ENCODE results near the gene TRABD. TPM values are rescaled to one million over a fixed set of nuclear protein-coding genes. Genes with fewer than 3 reads are reported as not detected.
A peak's percentile ranks its signal among the peaks of the same experiment; 100 is the strongest.

The TRABD gene
- polyA plus RNA-seq, 2 donors, result 47.4 to 54.5 TPM

DNA sequence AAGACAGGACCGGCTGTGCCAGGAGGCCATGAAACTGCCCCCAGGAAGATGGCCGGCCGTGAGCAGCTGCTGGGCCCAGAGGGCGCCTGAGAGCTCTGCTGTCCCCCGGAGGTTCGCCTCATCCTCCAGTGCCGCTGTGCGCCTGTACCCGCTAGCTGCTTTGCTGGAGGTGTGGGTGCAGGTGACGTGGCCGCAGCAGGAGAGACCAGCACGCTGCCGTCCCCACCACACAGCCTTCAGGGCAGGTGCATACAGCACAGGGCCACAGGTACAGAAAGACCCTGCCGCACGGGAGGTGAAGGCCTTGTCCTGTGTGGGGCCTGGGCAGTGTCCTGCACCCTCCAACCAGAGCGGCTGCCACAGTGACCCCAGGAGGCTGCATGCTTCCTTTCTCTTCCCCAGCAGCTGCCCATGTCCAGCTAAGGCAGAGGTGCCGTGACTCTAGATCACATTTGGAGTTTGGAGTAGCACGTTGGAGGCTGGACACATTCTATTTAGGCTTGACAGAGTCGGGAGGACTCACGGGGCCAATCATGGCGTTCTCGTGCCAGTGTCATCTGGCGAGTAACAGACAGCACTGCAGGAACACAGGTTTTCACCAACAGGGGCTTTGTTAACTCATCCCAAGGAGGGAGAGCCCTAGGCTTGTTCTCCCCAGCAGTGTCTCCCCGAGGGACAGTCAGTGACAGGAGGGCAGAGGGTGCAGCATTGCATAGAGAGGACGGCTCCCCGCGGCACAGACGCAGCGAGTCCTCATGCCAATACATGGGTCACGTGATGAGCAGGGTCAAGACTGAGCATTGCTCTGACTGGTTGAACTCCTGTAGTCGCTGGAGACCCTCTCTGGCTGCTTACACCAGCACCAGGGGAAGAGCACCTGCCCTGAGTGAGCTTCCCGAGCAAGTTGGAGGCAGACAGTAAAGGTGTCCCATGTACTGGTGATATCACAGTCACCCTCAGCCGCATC, 33.9 kb upstream of the TRABD start:
- Histone ChIP-seq H3K4me1 (ENCODE audit: control insufficient read depth in 2 of 2, insufficient read depth in 2 of 2, low read length in 1 of 2) (no peaks in the 10 kb centered on the region), H3K27ac (ENCODE audit: low read depth in 2 of 2, low read length in 1 of 2) (no peak overlapping the region), H3K27me3 (ENCODE audit: control insufficient read depth in 1 of 2, insufficient read depth in 2 of 2, low read length in 2 of 2) (no peaks in the 10 kb centered on the region), H3K4me3 (ENCODE audit: low read depth in 1 of 2, low read length in 2 of 2) (no peak overlapping the region), H3K9me3 (ENCODE audit: control insufficient read depth in 2 of 2, insufficient read depth in 1 of 2, low read depth in 1 of 2, low read length in 1 of 2) (no peaks in the 10 kb centered on the region), H3K36me3 (ENCODE audit: control insufficient read depth in 2 of 2, insufficient read depth in 2 of 2, low read length in 1 of 2) (no peaks in the 10 kb centered on the region)
- 84 to 85% methylated on average over 32 to 33 of the region's 33 CpGs for WGBS, 2 donors

DNA sequence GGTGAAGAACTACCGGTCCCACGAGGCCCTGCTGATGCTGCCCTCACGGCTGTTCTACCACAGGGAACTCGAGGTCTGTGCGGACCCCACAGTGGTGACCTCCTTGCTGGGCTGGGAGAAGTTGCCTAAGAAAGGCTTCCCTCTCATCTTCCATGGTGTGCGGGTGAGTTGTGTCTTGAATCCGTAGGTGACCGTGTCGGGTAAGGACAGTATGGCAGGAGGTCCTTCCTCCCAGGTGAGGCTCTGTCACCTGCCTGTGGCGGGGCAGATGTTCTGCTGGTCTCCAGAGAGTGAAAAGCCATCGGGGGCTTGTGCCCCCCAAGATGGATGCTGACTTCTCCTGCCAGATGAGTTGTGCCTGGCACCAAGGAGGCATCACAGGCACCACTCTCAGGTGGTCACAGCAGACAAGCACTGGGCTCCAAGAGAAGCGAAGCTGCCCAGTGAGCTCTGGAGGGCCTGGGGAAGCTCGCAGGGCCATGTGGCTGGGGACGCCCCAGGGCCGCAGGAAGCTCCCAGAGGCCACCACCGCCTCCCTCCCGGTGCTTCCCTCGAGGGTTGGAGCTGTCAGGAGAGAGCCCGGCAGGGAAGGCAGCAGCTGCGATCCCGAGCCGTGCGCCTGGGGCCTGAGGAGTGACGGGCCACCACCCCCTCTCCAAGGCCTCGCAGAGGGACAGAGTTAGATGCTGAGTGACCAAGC, 32.5 kb upstream of the TRABD start:
- WGBS, 2 donors, result 82 to 85% methylated on average over 25 of the region's 25 CpGs
- Histone ChIP-seq H3K4me1 (ENCODE audit: control insufficient read depth in 2 of 2, insufficient read depth in 2 of 2, low read length in 1 of 2) (no peaks in the 10 kb centered on the region), H3K4me3 (ENCODE audit: low read depth in 1 of 2, low read length in 2 of 2) (no peak overlapping the region), H3K36me3 (ENCODE audit: control insufficient read depth in 2 of 2, insufficient read depth in 2 of 2, low read length in 1 of 2) (no peaks in the 10 kb centered on the region), H3K27ac (ENCODE audit: low read depth in 2 of 2, low read length in 1 of 2) (no peak overlapping the region), H3K27me3 (ENCODE audit: control insufficient read depth in 1 of 2, insufficient read depth in 2 of 2, low read length in 2 of 2) (no peaks in the 10 kb centered on the region), H3K9me3 (ENCODE audit: control insufficient read depth in 2 of 2, insufficient read depth in 1 of 2, low read depth in 1 of 2, low read length in 1 of 2) (no peaks in the 10 kb centered on the region)

DNA sequence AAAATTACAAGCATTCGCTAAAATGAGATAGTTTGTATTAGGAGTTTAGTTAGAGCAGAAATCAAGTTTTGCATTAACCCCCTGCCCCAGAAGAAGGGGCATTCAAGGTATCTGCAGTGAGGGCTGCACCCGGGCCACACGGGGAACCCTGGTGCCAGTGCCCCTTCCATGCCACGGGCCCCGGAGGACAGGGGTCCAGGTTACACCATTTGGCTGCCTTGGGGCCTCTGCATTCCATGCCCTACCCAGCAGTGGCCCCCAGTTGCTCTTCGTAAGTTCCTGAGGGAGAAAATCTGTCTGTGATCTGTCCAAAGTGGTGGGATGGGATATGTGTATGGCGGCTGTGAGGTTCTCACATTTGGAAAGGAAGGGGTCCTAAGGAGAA, 32.0 kb upstream of the TRABD start:
- H3K4me3 ChIP-seq (ENCODE audit: low read depth in 1 of 2, low read length in 2 of 2), result no peak overlapping the region
- no peaks in the 10 kb centered on the region for H3K4me1 ChIP-seq (ENCODE audit: control insufficient read depth in 2 of 2, insufficient read depth in 2 of 2, low read length in 1 of 2)
- no peaks in the 10 kb centered on the region for H3K27me3 ChIP-seq (ENCODE audit: control insufficient read depth in 1 of 2, insufficient read depth in 2 of 2, low read length in 2 of 2)
- H3K27ac ChIP-seq (ENCODE audit: low read depth in 2 of 2, low read length in 1 of 2), result no peak overlapping the region
- no peaks in the 10 kb centered on the region for H3K36me3 ChIP-seq (ENCODE audit: control insufficient read depth in 2 of 2, insufficient read depth in 2 of 2, low read length in 1 of 2)
- H3K9me3 ChIP-seq (ENCODE audit: control insufficient read depth in 2 of 2, insufficient read depth in 1 of 2, low read depth in 1 of 2, low read length in 1 of 2), result no peaks in the 10 kb centered on the region
- WGBS, 2 donors, result 88 to 90% methylated on average over 7 of the region's 7 CpGs

DNA sequence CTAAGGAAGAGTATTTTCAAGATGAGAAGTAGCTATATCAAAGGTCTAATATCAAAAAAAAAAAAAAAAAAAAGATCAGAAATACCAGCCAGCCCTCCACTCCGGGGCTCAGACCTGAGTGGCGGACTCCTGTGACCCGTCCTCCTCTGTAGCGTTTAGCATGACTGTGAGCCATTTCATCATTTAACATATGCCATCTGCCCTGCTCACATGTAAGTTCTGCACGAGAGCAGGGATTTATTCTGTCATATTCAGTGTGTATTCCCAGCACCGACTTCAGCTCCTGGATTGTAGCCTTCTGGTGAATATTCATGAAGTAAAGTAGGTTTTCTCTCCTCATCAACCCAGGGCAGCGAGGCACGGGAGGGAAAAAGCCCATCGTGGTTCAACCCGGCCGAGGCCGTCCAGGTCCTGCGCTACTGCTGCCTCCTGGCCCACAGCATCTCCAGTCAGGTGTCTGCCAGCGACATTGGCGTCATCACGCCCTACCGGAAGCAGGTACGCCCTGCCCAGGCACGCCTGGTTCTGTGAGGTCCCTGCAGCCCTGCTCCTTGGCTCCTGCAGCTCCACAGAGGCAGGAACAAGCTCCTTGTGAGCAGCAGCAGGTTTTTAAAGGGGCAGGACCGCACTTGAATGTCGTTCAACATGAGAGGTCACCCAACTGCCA, 27.9 kb upstream of the TRABD start:
- H3K27me3 ChIP-seq (ENCODE audit: control insufficient read depth in 1 of 2, insufficient read depth in 2 of 2, low read length in 2 of 2), result no peaks in the 10 kb centered on the region
- H3K9me3 ChIP-seq (ENCODE audit: control insufficient read depth in 2 of 2, insufficient read depth in 1 of 2, low read depth in 1 of 2, low read length in 1 of 2), result peaks cover 0 to 2% of the 10 kb centered on the region in 2 donors
- 54 to 67% methylated on average over 21 of the region's 21 CpGs for WGBS, 2 donors
- H3K36me3 ChIP-seq (ENCODE audit: control insufficient read depth in 2 of 2, insufficient read depth in 2 of 2, low read length in 1 of 2), result no peaks in the 10 kb centered on the region
- H3K4me1 ChIP-seq (ENCODE audit: control insufficient read depth in 2 of 2, insufficient read depth in 2 of 2, low read length in 1 of 2), result no peaks in the 10 kb centered on the region
- H3K4me3 ChIP-seq (ENCODE audit: low read depth in 1 of 2, low read length in 2 of 2), result no peak overlapping the region
- H3K27ac ChIP-seq (ENCODE audit: low read depth in 2 of 2, low read length in 1 of 2), result peak overlapping the region; percentile 14 to 17

DNA sequence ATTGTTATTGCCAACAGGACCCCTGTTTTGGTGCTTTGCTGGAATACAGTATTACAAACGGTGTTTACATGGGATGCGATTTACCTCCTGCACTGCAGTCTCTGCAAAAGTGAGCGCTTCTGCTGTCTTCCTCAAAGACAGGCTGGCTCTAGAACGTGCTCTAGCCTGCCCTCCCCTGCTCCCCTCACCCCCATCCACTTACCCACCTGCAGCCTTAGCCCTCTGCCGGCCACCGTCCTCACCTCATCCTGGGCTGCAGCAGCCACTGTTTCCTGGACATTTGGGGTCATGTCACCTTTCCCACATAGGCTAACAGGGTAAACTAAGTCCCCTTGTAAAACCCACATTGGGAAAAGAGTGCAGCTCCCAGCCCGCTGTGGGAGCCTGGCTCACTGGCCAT, 24.8 kb upstream of the TRABD start:
- 87 to 89% methylated on average over 7 of the region's 7 CpGs for WGBS, 2 donors
- no peaks in the 10 kb centered on the region for H3K27me3 ChIP-seq (ENCODE audit: control insufficient read depth in 1 of 2, insufficient read depth in 2 of 2, low read length in 2 of 2)
- H3K4me1 ChIP-seq (ENCODE audit: control insufficient read depth in 2 of 2, insufficient read depth in 2 of 2, low read length in 1 of 2), result no peaks in the 10 kb centered on the region
- peaks cover 0 to 2% of the 10 kb centered on the region in 2 donors for H3K9me3 ChIP-seq (ENCODE audit: control insufficient read depth in 2 of 2, insufficient read depth in 1 of 2, low read depth in 1 of 2, low read length in 1 of 2)
- H3K27ac ChIP-seq (ENCODE audit: low read depth in 2 of 2, low read length in 1 of 2), result no peak overlapping the region
- H3K4me3 ChIP-seq (ENCODE audit: low read depth in 1 of 2, low read length in 2 of 2), result no peak overlapping the region
- H3K36me3 ChIP-seq (ENCODE audit: control insufficient read depth in 2 of 2, insufficient read depth in 2 of 2, low read length in 1 of 2), result no peaks in the 10 kb centered on the region

DNA sequence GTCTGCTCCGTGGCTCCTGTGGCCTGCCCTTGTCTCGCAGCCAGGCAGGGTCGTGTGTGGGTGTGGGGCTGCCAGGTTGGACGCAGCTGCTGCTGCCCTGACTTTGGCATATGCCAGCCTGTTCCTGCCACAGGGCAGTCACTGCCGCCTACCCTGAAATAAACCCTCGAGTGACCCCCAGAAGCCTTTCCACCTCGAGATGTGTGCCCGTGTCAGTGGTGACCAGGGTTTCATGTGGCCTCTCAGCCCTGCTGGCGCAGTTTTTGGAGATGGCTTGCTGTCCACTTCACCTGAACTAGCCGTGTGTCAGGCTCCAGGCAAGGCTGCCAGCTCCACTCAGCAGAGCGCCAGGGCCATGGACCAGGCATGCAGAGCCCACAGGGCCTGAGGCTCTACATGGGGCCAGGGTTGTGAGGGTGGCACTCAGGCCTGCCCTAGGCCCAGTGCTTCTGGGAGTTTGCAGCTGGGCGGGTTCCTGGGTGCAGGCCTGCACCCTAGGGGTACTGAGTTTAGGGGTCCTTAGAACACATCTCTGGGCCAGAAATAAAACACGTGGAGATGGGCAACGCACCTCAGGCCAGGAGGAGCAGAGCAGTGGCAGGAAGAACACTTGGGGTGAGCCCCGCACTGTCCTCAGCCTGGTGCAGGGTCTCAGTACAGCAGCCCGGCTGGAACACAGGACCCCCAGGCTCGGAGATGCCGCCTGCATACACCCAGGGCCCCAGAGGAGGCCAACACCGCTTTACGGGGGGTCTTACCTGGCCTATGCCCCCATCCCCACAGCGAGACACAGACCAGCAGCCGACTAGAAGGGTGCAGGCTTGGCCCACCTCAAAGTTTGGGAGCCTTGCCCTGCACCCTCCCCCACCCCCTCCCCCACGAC, 24.0 kb upstream of the TRABD start:
- no peaks in the 10 kb centered on the region for H3K4me1 ChIP-seq (ENCODE audit: control insufficient read depth in 2 of 2, insufficient read depth in 2 of 2, low read length in 1 of 2)
- H3K27ac ChIP-seq (ENCODE audit: low read depth in 2 of 2, low read length in 1 of 2), result no peak overlapping the region
- WGBS, 2 donors, result 85 to 88% methylated on average over 23 of the region's 23 CpGs
- H3K27me3 ChIP-seq (ENCODE audit: control insufficient read depth in 1 of 2, insufficient read depth in 2 of 2, low read length in 2 of 2), result no peaks in the 10 kb centered on the region
- H3K36me3 ChIP-seq (ENCODE audit: control insufficient read depth in 2 of 2, insufficient read depth in 2 of 2, low read length in 1 of 2), result no peaks in the 10 kb centered on the region
- peaks cover 0 to 2% of the 10 kb centered on the region in 2 donors for H3K9me3 ChIP-seq (ENCODE audit: control insufficient read depth in 2 of 2, insufficient read depth in 1 of 2, low read depth in 1 of 2, low read length in 1 of 2)
- H3K4me3 ChIP-seq (ENCODE audit: low read depth in 1 of 2, low read length in 2 of 2), result no peak overlapping the region

DNA sequence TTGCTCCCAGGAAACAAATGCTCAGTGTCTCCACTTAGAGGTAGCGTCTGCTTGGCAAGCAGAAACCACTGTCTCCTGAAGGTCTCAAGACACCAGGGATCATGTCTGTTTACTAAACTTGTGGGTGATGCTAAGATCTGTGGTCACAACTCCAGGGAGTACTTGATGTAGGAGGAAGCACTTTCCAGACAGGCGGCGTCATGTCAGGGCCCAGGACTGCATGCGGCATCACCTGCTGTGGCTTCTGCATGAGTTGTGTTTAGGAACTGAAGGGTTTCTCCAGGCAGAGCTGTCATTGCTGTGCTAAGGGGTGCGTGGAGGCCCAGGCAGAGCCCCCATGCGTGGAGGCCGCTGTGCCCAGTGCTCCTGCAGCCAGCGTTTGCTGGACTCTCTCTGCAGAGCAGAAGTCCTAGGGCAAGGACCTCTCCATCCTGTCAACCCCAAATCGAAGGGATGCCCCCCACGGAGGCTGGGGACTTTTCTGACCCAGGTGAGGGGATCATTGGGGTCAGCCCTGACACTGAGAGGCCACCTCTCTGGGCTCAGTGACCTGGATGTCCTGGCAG, 23.2 kb upstream of the TRABD start:
- 85% methylated on average over 10 of the region's 10 CpGs for WGBS, 2 donors

DNA sequence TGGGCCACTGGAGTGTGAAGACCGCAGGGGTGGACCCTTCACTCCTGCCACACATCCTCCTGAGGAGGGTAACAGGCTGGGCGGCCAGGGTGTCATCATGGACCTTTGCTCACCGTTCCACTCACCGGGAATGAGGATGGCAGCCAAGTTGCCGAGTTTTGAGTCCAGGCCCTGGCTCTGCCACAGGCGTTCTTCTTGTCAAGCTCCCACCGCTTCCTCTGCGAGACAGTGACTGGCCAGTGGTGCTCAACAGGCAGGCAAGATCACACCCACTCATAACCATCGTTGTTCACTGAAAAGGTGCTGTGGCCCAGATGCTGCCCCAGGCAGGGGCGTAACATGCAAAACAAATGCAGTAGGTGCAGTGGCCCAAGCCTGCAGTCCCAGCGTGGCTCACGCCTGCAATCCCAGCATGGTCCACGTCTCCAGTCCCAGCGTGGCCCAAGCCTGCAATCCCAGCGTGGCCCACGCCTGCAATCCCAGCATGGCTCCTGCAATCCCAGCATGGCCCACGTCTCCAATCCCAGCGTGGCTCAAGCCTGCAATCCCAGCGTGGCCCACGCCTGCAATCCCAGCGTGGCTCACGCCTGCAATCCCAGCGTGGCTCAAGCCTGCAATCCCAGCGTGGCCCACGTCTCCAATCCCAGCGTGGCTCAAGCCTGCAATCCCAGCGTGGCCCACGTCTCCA, 20.1 kb upstream of the TRABD start:
- Histone ChIP-seq H3K27ac (ENCODE audit: low read depth in 2 of 2, low read length in 1 of 2) (no peak overlapping the region), H3K36me3 (ENCODE audit: control insufficient read depth in 2 of 2, insufficient read depth in 2 of 2, low read length in 1 of 2) (no peaks in the 10 kb centered on the region), H3K4me1 (ENCODE audit: control insufficient read depth in 2 of 2, insufficient read depth in 2 of 2, low read length in 1 of 2) (no peaks in the 10 kb centered on the region), H3K9me3 (ENCODE audit: control insufficient read depth in 2 of 2, insufficient read depth in 1 of 2, low read depth in 1 of 2, low read length in 1 of 2) (peaks cover 0 to 2% of the 10 kb centered on the region in 2 donors), H3K4me3 (ENCODE audit: low read depth in 1 of 2, low read length in 2 of 2) (no peak overlapping the region), H3K27me3 (ENCODE audit: control insufficient read depth in 1 of 2, insufficient read depth in 2 of 2, low read length in 2 of 2) (no peaks in the 10 kb centered on the region)
- 94% methylated on average over 28 of the region's 28 CpGs for WGBS, 2 donors

More for the DNA sequence above, 23.2 kb upstream of the TRABD start:
- Histone ChIP-seq H3K27ac (ENCODE audit: low read depth in 2 of 2, low read length in 1 of 2) (no peak overlapping the region), H3K4me1 (ENCODE audit: control insufficient read depth in 2 of 2, insufficient read depth in 2 of 2, low read length in 1 of 2) (no peaks in the 10 kb centered on the region), H3K9me3 (ENCODE audit: control insufficient read depth in 2 of 2, insufficient read depth in 1 of 2, low read depth in 1 of 2, low read length in 1 of 2) (peaks cover 0 to 2% of the 10 kb centered on the region in 2 donors), H3K27me3 (ENCODE audit: control insufficient read depth in 1 of 2, insufficient read depth in 2 of 2, low read length in 2 of 2) (no peaks in the 10 kb centered on the region), H3K4me3 (ENCODE audit: low read depth in 1 of 2, low read length in 2 of 2) (no peak overlapping the region), H3K36me3 (ENCODE audit: control insufficient read depth in 2 of 2, insufficient read depth in 2 of 2, low read length in 1 of 2) (no peaks in the 10 kb centered on the region)

All from esophagus (tissue), 2 donors.